ENCODE data around the gene CCDC57. TPM values are rescaled to one million over a fixed set of nuclear protein-coding genes. Genes with fewer than 3 reads are reported as not detected.

CCDC57 gene
- total and polyA plus RNA-seq, 2 of the 4 experiments (the other 2 are of a cell fraction), result 7.3 to 31.3 TPM

- Histone ChIP-seq H3K23ac (ENCODE audit: low read depth, low read length) (no peak overlapping the region), H3K27ac (ENCODE audit: insufficient read depth, low read length) (no peak overlapping the region), H4K5ac (ENCODE audit: low read depth, low read length) (no peak overlapping the region), H4K8ac (ENCODE audit: low read depth in 2 of 2, low read length in 2 of 2) (no peak overlapping the region), H3K4ac (ENCODE audit: low read depth, low read length) (no peak overlapping the region), H2BK120ac (ENCODE audit: low read depth, low read length) (no peak overlapping the region), H3K9me1 (ENCODE audit: insufficient read depth, low read length) (no peaks in the 10 kb centered on the region), H3K9ac (ENCODE audit: low read depth, low read length) (no peak overlapping the region), H3K4me3 (ENCODE audit: insufficient read depth, low read depth, low read length) (no peak overlapping the region), H3K4me2 (ENCODE audit: low read depth, low read length) (no peak overlapping the region), H3K27me3 (ENCODE audit: control insufficient read depth, insufficient read depth, low read length) (no peaks in the 10 kb centered on the region), H2BK20ac (ENCODE audit: low read depth, low read length) (no peak overlapping the region), H3K4me1 (ENCODE audit: control insufficient read depth, insufficient read depth, low read length) (no peaks in the 10 kb centered on the region), H2BK5ac (ENCODE audit: low read depth, low read length, poor library complexity, severe bottlenecking) (no peak overlapping the region), H2AK9ac (replicated peaks; ENCODE audit: low read depth, low read length, poor library complexity) (no peak overlapping the region), H3K79me1 (ENCODE audit: low read depth in 1 of 2, low read length in 2 of 2) (no peaks in the 10 kb centered on the region; a peak in 1 of 4 replicates), H3K36me3 (ENCODE audit: control insufficient read depth, insufficient read depth, low read length) (peaks cover 95% of the 10 kb centered on the region), H4K20me1 (ENCODE audit: insufficient read depth, low read length) (no peaks in the 10 kb centered on the region; the same call in none of the 2 replicates), H2AK5ac (ENCODE audit: low read depth, low read length) (no peak overlapping the region), H3K14ac (replicated peaks; ENCODE audit: low read depth, low read length) (no peak overlapping the region), H3K56ac (ENCODE audit: extremely low read depth, insufficient read depth, low read length) (no peak overlapping the region), H4K91ac (ENCODE audit: insufficient read depth, low read depth, low read length) (no peak overlapping the region), H3K9me3 (ENCODE audit: control insufficient read depth, insufficient read depth, low read length) (no peaks in the 10 kb centered on the region), H2AFZ (replicated peaks; ENCODE audit: low read length, poor library complexity) (no peak overlapping the region), H2BK15ac (ENCODE audit: low read depth, low read length) (no peak overlapping the region), H3K18ac (ENCODE audit: low read depth, low read length) (no peak overlapping the region)
- BruUV-seq (replicated peaks), result no TSS peak
- POLR2A ChIA-PET (ENCODE audit: unreplicated experiment), result no interaction called here
- in situ Hi-C loops (cut with MboI; ENCODE audit: low sequenced_read_pairs), result no loop called here
- TF ChIP-seq CHD1 (IDR thresholded peaks at IDR 0.05; ENCODE audit: low read depth, low read length), result no peak
- TF ChIP-seq CEBPB (IDR thresholded peaks at IDR 0.05; ENCODE audit: low read depth, low read length), result no peak
- TF ChIP-seq RFX5 (IDR thresholded peaks at IDR 0.05; ENCODE audit: low read depth, low read length), result no peak
- TF ChIP-seq RCOR1 (IDR thresholded peaks at IDR 0.05; ENCODE audit: insufficient replicate concordance, low read length), result no peak
- no peak for TF ChIP-seq FOS (IDR thresholded peaks at IDR 0.05; ENCODE audit: low read depth, low read length)
- no peak for TF ChIP-seq RAD21 (IDR thresholded peaks at IDR 0.05; ENCODE audit: low read length)
- no peak for TF ChIP-seq MAFK (IDR thresholded peaks at IDR 0.05; ENCODE audit: low read depth, low read length)
- no peak for TF ChIP-seq POLR2A (IDR thresholded peaks at IDR 0.05; ENCODE audit: low read depth, low read length)
- TF ChIP-seq CTCF (conservative IDR thresholded peaks at IDR 0.05; ENCODE audit: low read depth, low read length), result no peak
- TF ChIP-seq MXI1 (IDR thresholded peaks at IDR 0.05; ENCODE audit: borderline replicate concordance, low read depth, low read length), result no peak
- no peak for TF ChIP-seq NFE2L2 (IDR thresholded peaks at IDR 0.05; ENCODE audit: low read depth, low read length)
- no peak for TF ChIP-seq BHLHE40 (IDR thresholded peaks at IDR 0.05; ENCODE audit: low read depth, low read length)
- TF ChIP-seq ELK1 (IDR thresholded peaks at IDR 0.05; ENCODE audit: borderline replicate concordance, low read depth, low read length), result no peak
- TF ChIP-seq SMC3 (IDR thresholded peaks at IDR 0.05; ENCODE audit: low read depth, low read length), result no peak
- TF ChIP-seq MAZ (IDR thresholded peaks at IDR 0.05; ENCODE audit: borderline replicate concordance, low read depth, low read length), result no peak
- TF ChIP-seq, protein P1, sequence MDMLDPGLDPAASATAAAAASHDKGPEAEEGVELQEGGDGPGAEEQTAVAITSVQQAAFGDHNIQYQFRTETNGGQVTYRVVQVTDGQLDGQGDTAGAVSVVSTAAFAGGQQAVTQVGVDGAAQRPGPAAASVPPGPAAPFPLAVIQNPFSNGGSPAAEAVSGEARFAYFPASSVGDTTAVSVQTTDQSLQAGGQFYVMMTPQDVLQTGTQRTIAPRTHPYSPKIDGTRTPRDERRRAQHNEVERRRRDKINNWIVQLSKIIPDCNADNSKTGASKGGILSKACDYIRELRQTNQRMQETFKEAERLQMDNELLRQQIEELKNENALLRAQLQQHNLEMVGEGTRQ (IDR thresholded peaks at IDR 0.05; ENCODE audit: low read depth, low read length), result no peak
- ATAC-seq (ENCODE audit: low read depth) (no peak), DNase-seq (no peak)
- dilution Hi-C loops (cut with HindIII; ENCODE audit: low sequenced_read_pairs, unreplicated experiment), result no loop called here
- WGBS, 2 experiments (ENCODE audit: extremely low coverage in 2 of 2, insufficient read length in 1 of 2), result 93% methylated on average over 11 of the region's 31 CpGs; no CpG with 5 or more reads in 1 of the 2 experiments
- intact Hi-C loops (cut with micrococcal nuclease), result no loop called here
- CTCF ChIA-PET, result no interaction called here
Measured at GRCh38 chr17:82084373-82085030, 128.1 kb downstream of the CCDC57 start.

Data from IMR-90 (cell line).